ENCODE results near the gene TRPM3. TPM values are rescaled to one million over a fixed set of nuclear protein-coding genes. Genes with fewer than 3 reads are reported as not detected.
A peak's percentile ranks its signal among the peaks of the same experiment; 100 is the strongest.

The TRPM3 gene
- total and polyA plus RNA-seq, 9 of the 15 experiments (the other 6 are each of a cell fraction or from before 2014, with no cell fraction given): 0.04 TPM; not detected in 8

DNA sequence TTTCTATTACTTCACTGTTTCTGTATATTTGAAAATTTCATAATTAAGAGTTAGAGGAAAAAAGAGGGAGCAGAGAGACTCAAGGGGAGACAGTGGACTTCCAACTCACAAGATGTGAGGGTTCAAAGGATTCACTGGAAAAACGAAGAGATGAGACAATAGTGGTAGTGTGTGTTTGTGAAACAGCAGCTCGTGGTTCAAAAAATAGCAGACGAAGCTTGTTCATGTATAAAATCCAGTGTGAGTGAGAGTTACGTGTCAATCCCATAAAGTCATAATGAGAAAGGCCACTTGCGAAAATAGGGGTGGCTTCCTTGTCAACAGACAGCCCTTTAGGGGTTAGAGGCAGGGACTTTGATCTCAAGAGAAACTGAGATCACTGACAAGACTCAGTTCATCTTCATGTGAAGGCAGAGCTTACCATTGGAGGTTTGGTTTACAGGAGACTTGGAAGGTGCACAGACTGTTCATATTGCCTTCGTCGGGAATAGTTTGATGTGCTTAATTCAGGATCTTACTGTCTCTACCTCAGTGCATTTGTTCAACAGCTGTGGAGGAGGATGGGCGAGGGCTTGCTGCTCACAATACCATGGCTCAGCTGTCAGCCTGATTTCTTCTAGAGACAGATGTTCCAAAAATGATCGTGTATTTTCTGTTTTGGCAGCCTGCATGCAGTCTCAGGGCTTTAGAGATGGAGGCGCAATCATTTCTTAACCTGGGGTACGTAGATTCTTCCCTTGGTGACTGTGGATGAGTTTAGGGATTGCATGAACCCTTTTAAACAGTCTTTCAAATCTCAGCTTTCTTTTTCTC lies 601.3 kb downstream of the TRPM3 start (continued):
- TF ChIP-seq AFF1 (IDR thresholded peaks at IDR 0.05; ENCODE audit: low read depth in 1 of 2, partially characterized antibody in 2 of 2) (no peak), NELFE (IDR thresholded peaks at IDR 0.05; ENCODE audit: insufficient read depth, insufficient read length) (no peak)

- H3K4me1 ChIP-seq (replicated peaks in 1 of 2; ENCODE audit: control insufficient read depth in 2 of 2, insufficient read depth in 2 of 2, low read length in 2 of 2): no peaks in the 10 kb centered on the region; a peak in 2 of 5 replicates
- no peaks in the 10 kb centered on the region for H3K9me1 ChIP-seq (ENCODE audit: control insufficient read depth, insufficient read depth, low read length)
- H3K79me2 ChIP-seq (ENCODE audit: control insufficient read depth, insufficient read depth, low read length): no peaks in the 10 kb centered on the region
- POLR2A ChIA-PET: no interaction called here
- no peak overlapping the region for H2AFZ ChIP-seq (ENCODE audit: low read depth, low read length)
- no peak for ATAC-seq
- H3K27me3 ChIP-seq (ENCODE audit: control insufficient read depth in 2 of 2, insufficient read depth in 2 of 2, low read length in 2 of 2): no peaks in the 10 kb centered on the region
- no peak overlapping the region for H3K27ac ChIP-seq (ENCODE audit: extremely low read depth, low read depth, low read length)
- WGBS (ENCODE audit: insufficient coverage, low coverage, missing lambda C conversion rate): 10% methylated on average over 1 of the region's 1 CpG
- H3K4me2 ChIP-seq (ENCODE audit: insufficient read depth, low read length): no peak overlapping the region
- DNase-seq (ENCODE audit: extremely low read depth in 1 of 4, low spot score in 3 of 4): peak in 2 of 4 experiments; percentile 20 to 26
- FAIRE-seq: no peak
- in situ Hi-C loops (cut with MboI): no loop called here
- H3K9me3 ChIP-seq (replicated peaks; ENCODE audit: control insufficient read depth, insufficient read depth, low read depth, low read length): no peaks in the 10 kb centered on the region
- H3K9ac ChIP-seq (ENCODE audit: insufficient read depth in 1 of 2, low read depth in 2 of 2, low read length in 2 of 2): no peak overlapping the region
- no peaks in the 10 kb centered on the region for H4K20me1 ChIP-seq (replicated peaks; ENCODE audit: control insufficient read depth, insufficient read depth, low read length)
- BruUV-seq (replicated peaks): no TSS peak
- no peak overlapping the region for H3K4me3 ChIP-seq
- intact Hi-C loops (cut with micrococcal nuclease): no loop called here
- CTCF ChIA-PET (ENCODE audit: low intra/inter-chr PET ratio): no interaction called here
- no peaks in the 10 kb centered on the region for H3K36me3 ChIP-seq (ENCODE audit: control insufficient read depth, insufficient read depth, low read length)
- peak; percentile 74 for TF ChIP-seq C11orf30 (IDR thresholded peaks at IDR 0.05; ENCODE audit: low read depth)
- no peak for TF ChIP-seq LCOR (CRISPR knock-in tag; IDR thresholded peaks at IDR 0.05)
- TF ChIP-seq PCBP2 (IDR thresholded peaks at IDR 0.05; ENCODE audit: low read depth, low read length, poor library complexity, severe bottlenecking): no peak
Measured at GRCh38 chr9:70517926-70518610, 603.4 kb downstream of the TRPM3 start.

Data from K562 (cell line).